Activated CD8-positive, alpha-beta T cell treated with anti-CD3 and anti-CD28 coated beads, Interleukin-2, amount 10 ng/mL, durations not matched to agents 7 days and 5 days (primary cell): Measurements from ENCODE around the gene BCORL1. TPM values are rescaled to one million over a fixed set of nuclear protein-coding genes. Genes with fewer than 3 reads are reported as not detected.
A peak's percentile ranks its signal among the peaks of the same experiment; 100 is the strongest.

Experiments used
- ATAC-seq: fragments of 150-1000 bp; cut with Tn5 transposase; one replicate; pipeline ENCODE4 v1.10.0; 2021; ENCODE audit warnings: moderate library complexity
- CTCF ChIA-PET: fragments of 350-600 bp; sonication (Branson Sonifier 250); formaldehyde crosslinking; loops from one replicate; lab custom pipeline; 2021; ENCODE audit warnings: antibody characterized with exemption; lab: Charles Lee
- POLR2A ChIA-PET: fragments of 350-600 bp; sonication (Branson Sonifier 250); formaldehyde crosslinking; loops from one replicate; lab custom pipeline; 2021; ENCODE audit warnings: antibody characterized with exemption; lab: Charles Lee
- DNase-seq: peaks from one replicate; pipeline ENCODE4 v3.0.0-alpha.2; 2020
- H3K27ac Mint-ChIP-seq: one replicate; pipeline ENCODE4 v1.8.0; 2021; ENCODE audit warnings: mild to moderate bottlenecking, mixed read lengths
- H3K27me3 Mint-ChIP-seq: one replicate; pipeline ENCODE4 v1.8.0; 2021; ENCODE audit warnings: low read depth, mixed read lengths
- H3K36me3 Mint-ChIP-seq: one replicate; pipeline ENCODE4 v1.8.0; 2021; ENCODE audit warnings: low read depth, mixed read lengths
- H3K4me1 Mint-ChIP-seq: one replicate; pipeline ENCODE4 v1.8.0; 2021; ENCODE audit warnings: low read depth, mixed read lengths
- H3K4me3 Mint-ChIP-seq: one replicate; pipeline ENCODE4 v1.8.0; 2021; ENCODE audit warnings: mild to moderate bottlenecking, mixed read lengths
- H3K9me3 Mint-ChIP-seq: one replicate; pipeline ENCODE4 v1.8.0; 2022; ENCODE audit warnings: mixed read lengths; ENCODE audit not compliant: insufficient read depth
- total RNA-seq, 2 experiments: library from RNA; stranded (reverse); gene quantifications; one replicate each; pipeline ENCODE4 v1.2.3, GENCODE V29; 2021

The BCORL1 gene
- total RNA-seq, 2 experiments from 2014 or later = 9.7 to 10.9 TPM

DNA sequence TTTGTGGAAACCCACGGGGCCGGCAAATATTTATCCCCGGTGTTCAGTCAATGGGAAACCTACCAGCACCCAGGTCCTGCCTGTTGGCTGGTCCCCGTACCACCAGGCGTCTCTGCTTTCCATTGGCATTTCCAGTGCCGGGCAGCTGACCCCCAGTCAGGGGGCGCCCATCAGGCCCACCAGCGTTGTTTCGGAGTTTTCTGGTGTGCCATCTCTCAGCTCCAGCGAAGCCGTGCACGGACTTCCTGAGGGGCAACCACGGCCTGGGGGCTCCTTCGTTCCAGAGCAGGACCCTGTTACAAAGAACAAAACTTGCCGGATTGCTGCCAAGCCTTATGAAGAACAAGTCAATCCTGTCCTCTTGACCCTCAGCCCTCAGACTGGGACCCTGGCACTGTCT lies 32.7 kb downstream of the BCORL1 start:
- no peak for ATAC-seq
- H3K4me1 Mint-ChIP-seq = no peaks in the 10 kb centered on the region
- no peaks in the 10 kb centered on the region for H3K9me3 Mint-ChIP-seq
- no peak overlapping the region for H3K27ac Mint-ChIP-seq
- no peaks in the 10 kb centered on the region for H3K27me3 Mint-ChIP-seq
- ChIA-PET POLR2A (no interaction called here), CTCF (no interaction called here)
- peaks cover 8% of the 10 kb centered on the region for H3K36me3 Mint-ChIP-seq
- H3K4me3 Mint-ChIP-seq = no peak overlapping the region
- no peak for DNase-seq

DNA sequence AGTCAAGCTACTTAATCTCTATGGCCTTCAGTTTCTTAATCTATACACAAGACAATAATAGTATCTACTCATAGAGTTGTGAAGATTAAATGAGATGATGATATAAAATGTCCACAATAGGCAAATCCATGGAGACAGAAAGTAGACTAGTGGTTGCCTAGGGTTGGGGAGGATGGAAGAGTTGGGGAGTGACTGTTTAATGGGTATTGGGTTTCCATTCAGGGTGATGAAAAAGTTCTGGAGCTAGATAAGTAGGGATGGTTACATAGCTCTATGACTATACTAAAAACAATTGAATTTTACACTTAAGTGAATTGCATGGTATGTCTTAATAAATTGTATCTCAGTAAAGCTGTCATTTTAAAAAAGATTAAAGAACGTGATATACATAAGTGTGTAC lies 35.7 kb downstream of the BCORL1 start:
- no peaks in the 10 kb centered on the region for H3K27me3 Mint-ChIP-seq
- H3K9me3 Mint-ChIP-seq = no peaks in the 10 kb centered on the region
- ChIA-PET CTCF (interaction anchor here (0.6 to 2.5 kb wide), 4 partner anchors 8 to 93 kb away, joined by 3 to 18 read pairs (median 6); no protein-coding TSS in a partner anchor), POLR2A (interaction anchor here (0.6 kb wide), 1 partner anchor 62 kb away, joined by 3 read pairs; no protein-coding TSS in a partner anchor)
- ATAC-seq (no peak), DNase-seq (no peak)
- no peak overlapping the region for H3K27ac Mint-ChIP-seq
- H3K4me3 Mint-ChIP-seq = no peak overlapping the region
- H3K4me1 Mint-ChIP-seq = no peaks in the 10 kb centered on the region
- H3K36me3 Mint-ChIP-seq = peaks cover 10% of the 10 kb centered on the region

DNA sequence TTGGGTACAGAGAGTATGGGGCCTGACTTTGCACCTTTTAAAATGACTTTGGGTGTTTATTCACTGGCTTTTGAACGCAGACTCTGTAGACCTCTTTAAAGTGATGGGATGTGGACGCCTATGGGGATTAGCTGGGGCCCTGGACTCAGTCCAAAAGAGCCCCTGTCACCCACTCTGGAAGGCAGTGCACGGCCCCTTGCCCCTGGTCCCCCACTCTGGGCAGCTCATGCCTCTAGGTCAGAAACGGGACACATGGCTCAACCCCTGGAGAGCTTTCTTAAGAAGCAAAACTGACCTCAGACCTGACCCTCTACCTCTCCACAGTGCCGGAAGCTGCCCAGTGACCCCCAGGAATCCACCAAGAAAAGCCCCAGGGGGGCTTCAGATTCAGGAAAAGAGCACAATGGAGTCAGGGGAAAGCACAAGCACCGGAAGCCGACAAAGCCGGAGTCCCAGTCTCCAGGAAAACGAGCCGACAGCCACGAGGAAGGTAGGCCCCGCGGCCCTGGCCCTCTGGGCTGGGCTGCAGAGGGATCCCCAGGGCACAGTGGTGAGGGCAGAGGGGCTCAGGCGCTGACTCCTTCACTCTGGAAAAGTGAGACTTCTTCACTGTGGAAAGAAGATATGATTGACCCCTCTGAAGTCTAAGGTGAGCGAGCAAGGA lies 38.4 kb downstream of the BCORL1 start:
- ATAC-seq (no peak), DNase-seq (no peak)
- ChIA-PET CTCF (no interaction called here), POLR2A (no interaction called here)
- Mint-ChIP-seq H3K36me3 (peaks cover 18% of the 10 kb centered on the region), H3K27me3 (no peaks in the 10 kb centered on the region), H3K4me3 (no peak overlapping the region), H3K4me1 (peaks cover 13% of the 10 kb centered on the region), H3K9me3 (no peaks in the 10 kb centered on the region), H3K27ac (no peak overlapping the region)

DNA sequence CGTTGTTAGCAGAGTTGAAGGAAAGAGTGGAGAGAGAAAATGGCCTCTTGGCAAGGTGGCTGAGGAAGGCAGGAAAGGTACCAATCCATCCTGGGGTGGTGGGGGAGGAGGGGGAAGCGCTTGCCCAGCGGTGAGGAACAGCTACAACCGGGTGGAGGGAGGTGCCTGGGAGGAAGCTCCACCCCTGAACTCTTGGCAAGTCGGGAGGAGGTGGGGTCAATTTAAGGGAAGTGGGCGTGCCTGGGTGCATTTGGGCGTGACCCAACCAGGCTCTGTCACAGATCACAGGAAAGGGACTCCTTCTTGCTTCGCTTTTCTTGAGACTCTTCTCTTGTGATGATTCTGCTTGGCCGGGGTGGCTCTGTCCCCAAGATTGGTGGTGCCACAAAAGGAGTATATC lies 41.7 kb downstream of the BCORL1 start:
- Mint-ChIP-seq H3K27me3 (no peaks in the 10 kb centered on the region), H3K9me3 (no peaks in the 10 kb centered on the region), H3K36me3 (peaks cover 23% of the 10 kb centered on the region), H3K4me3 (peak overlapping the region; percentile 45), H3K27ac (peak overlapping the region; percentile 72), H3K4me1 (peaks cover 13% of the 10 kb centered on the region)
- ChIA-PET POLR2A (no interaction called here), CTCF (interaction anchor here (1.2 to 7.6 kb wide), 3 partner anchors 36 to 420 kb away, joined by 3 to 148 read pairs (median 9); no protein-coding TSS in a partner anchor)
- ATAC-seq (peak; percentile 100), DNase-seq (peak; percentile 91)

DNA sequence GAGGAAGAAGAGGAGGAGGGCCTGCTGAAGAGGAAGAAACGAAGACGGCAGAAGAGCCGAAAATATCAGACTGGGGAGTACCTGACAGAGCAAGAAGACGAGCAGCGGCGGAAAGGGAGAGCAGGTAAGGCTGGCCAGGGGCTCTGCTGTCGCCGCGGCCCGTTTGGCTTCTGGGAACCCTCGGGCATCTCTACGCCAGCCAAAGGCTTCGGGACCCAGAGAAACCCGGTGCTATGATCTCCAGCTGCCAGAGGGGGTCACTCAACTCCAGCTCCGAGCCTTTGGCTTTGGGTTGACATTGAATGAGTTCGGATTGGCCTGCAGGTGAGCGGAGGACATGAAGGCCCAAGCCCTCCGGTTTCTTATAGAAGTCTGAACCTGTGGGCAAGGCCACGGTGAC lies 42.8 kb downstream of the BCORL1 start:
- H3K27me3 Mint-ChIP-seq = no peaks in the 10 kb centered on the region
- no peaks in the 10 kb centered on the region for H3K9me3 Mint-ChIP-seq
- H3K4me3 Mint-ChIP-seq = no peak overlapping the region
- peaks cover 13% of the 10 kb centered on the region for H3K4me1 Mint-ChIP-seq
- peaks cover 23% of the 10 kb centered on the region for H3K36me3 Mint-ChIP-seq
- no peak for DNase-seq
- no peak for ATAC-seq
- H3K27ac Mint-ChIP-seq = no peak overlapping the region
- CTCF ChIA-PET = interaction anchor here (7.6 kb wide), 1 partner anchor 100 kb away, joined by 148 read pairs; no protein-coding TSS in a partner anchor
- POLR2A ChIA-PET = no interaction called here

DNA sequence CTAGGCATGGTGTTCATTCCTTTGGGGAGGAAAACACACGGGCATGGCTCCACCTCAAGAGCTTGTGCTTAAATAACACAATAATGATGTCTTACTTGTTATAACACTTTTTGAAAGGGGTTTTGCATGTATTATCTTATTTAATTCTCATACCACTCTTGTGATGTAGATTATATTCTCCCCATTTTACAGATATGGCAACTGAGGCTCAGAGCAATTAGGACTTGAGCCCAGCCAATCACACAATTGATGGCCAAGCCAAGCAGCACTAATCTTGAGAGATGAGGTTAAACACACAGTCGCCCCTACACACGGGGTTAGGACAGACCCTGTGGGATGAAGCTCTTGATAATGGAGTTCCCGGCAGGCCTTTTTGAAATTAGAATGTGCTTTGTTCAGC lies 45.1 kb downstream of the BCORL1 start:
- POLR2A ChIA-PET = no interaction called here

DNA sequence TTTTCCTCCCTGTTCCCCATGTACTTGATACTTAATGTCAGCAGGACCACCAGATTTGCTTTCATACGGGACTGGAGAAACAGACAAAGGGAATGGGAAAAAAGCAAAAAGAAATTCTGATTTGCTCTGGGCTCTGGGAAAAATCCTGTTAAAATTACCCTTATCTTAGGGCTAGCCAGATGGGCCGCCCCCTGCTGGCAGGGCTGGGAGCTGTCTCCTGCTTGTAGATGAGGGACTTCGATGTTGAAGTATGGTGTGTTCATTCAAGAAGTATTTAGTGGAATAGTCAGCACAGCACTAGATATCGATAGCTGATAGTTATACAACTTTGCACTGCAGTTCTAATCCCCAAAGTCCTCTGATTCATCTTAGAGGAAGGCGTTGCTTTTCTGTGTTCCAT lies 45.8 kb downstream of the BCORL1 start:
- DNase-seq (peak; percentile 56), ATAC-seq (no peak)
- POLR2A ChIA-PET = interaction anchor here (0.5 kb wide), 1 partner anchor 182 kb away, joined by 4 read pairs; no protein-coding TSS in a partner anchor
- no peaks in the 10 kb centered on the region for H3K9me3 Mint-ChIP-seq
- no peak overlapping the region for H3K27ac Mint-ChIP-seq
- CTCF ChIA-PET = interaction anchor here (0.9 to 7.6 kb wide), 26 partner anchors 9 to 427 kb away, joined by 3 to 148 read pairs (median 4); partner anchors contain the start of gene UTP14A
- H3K4me3 Mint-ChIP-seq = no peak overlapping the region
- H3K27me3 Mint-ChIP-seq = no peaks in the 10 kb centered on the region
- H3K36me3 Mint-ChIP-seq = peaks cover 26% of the 10 kb centered on the region
- peaks cover 13% of the 10 kb centered on the region for H3K4me1 Mint-ChIP-seq

More for the DNA sequence above, 45.1 kb downstream of the BCORL1 start:
- no peaks in the 10 kb centered on the region for H3K9me3 Mint-ChIP-seq
- peaks cover 13% of the 10 kb centered on the region for H3K4me1 Mint-ChIP-seq
- no peak overlapping the region for H3K4me3 Mint-ChIP-seq
- H3K36me3 Mint-ChIP-seq = peaks cover 27% of the 10 kb centered on the region
- no peak overlapping the region for H3K27ac Mint-ChIP-seq
- no peaks in the 10 kb centered on the region for H3K27me3 Mint-ChIP-seq
- DNase-seq = no peak
- no peak for ATAC-seq
- CTCF ChIA-PET = interaction anchor here (1.0 to 7.6 kb wide), 21 partner anchors 10 to 427 kb away, joined by 3 to 148 read pairs (median 5); partner anchors contain the start of gene UTP14A

DNA sequence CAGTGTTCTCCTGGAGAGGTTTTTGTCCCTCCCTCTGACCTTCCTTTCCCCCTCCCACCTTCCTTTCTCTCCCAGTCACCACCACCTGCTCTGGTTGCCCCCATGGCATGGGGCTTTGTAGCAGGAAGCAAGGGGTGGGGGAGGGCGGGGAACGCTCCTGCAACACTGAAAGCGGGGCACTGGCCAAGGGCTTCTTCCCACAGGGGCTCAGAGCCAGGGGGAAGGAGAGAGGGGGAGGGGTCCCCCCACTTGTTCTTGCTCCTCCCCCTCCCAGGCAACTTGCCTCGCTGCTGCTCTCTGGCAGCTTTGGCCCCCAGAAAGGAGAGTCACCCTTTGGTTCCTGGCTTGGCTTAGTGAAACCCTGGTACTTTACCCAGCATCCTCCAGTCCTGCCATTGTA lies 48.4 kb downstream of the BCORL1 start:
- Mint-ChIP-seq H3K27ac (no peak overlapping the region), H3K36me3 (peaks cover 14% of the 10 kb centered on the region), H3K27me3 (no peaks in the 10 kb centered on the region), H3K4me1 (no peaks in the 10 kb centered on the region), H3K9me3 (no peaks in the 10 kb centered on the region), H3K4me3 (no peak overlapping the region)
- DNase-seq (no peak), ATAC-seq (no peak)
- POLR2A ChIA-PET = no interaction called here
- CTCF ChIA-PET = interaction anchor here (2.0 kb wide), 1 partner anchor 105 kb away, joined by 9 read pairs; no protein-coding TSS in a partner anchor

DNA sequence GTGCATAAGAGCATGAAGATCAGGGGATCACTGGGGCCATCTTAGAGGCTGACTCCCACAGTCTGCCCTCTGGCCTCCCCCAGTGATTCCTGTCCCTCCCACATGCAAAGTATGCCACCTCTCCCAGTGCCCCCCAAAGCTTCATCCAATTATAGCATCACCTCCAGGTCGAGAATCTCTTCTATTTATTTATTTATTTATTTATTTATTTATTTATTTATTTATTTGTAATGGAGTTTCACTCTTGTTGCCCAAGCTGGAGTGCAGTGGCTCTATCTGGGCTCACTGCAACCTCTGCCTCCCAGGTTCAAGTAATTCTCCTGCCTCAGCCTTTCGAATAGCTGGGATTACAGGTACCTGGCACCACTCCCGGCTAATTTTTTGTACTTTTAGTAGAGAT lies 50.1 kb downstream of the BCORL1 start:
- H3K9me3 Mint-ChIP-seq = no peaks in the 10 kb centered on the region
- no peak overlapping the region for H3K4me3 Mint-ChIP-seq
- H3K36me3 Mint-ChIP-seq = peaks cover 9% of the 10 kb centered on the region
- no peak overlapping the region for H3K27ac Mint-ChIP-seq
- H3K4me1 Mint-ChIP-seq = no peaks in the 10 kb centered on the region
- H3K27me3 Mint-ChIP-seq = no peaks in the 10 kb centered on the region
- DNase-seq (no peak), ATAC-seq (no peak)
- POLR2A ChIA-PET = no interaction called here
- CTCF ChIA-PET = interaction anchor here (2.0 kb wide), 1 partner anchor 107 kb away, joined by 9 read pairs; no protein-coding TSS in a partner anchor

DNA sequence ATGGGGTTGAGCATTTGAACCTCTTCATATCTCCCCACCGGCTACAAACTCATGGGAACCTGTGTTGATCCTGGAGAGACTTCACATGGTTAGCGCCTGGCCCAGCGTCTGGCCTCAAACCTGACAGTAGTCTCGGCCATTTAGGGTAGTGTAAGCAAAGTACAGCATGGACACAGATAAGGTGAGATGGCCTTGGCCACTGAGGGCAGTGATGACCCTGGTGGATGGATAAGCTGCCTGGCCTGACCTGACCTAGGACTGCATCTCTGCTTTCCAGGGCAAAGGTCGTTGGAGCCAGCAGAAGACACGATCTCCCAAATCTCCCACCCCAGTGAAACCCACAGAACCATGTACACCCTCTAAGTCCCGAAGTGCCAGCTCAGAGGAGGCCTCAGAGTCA lies 51.7 kb downstream of the BCORL1 start:
- Mint-ChIP-seq H3K4me3 (no peak overlapping the region), H3K9me3 (no peaks in the 10 kb centered on the region), H3K4me1 (no peaks in the 10 kb centered on the region), H3K27ac (no peak overlapping the region), H3K27me3 (no peaks in the 10 kb centered on the region), H3K36me3 (peaks cover 6% of the 10 kb centered on the region)
- DNase-seq = no peak
- POLR2A ChIA-PET = interaction anchor here (0.7 kb wide), 1 partner anchor 190 kb away, joined by 5 read pairs; no protein-coding TSS in a partner anchor
- ATAC-seq = no peak
- CTCF ChIA-PET = interaction anchor here (1.4 to 2.3 kb wide), 3 partner anchors 26 to 108 kb away, joined by 3 to 9 read pairs (median 5); no protein-coding TSS in a partner anchor

DNA sequence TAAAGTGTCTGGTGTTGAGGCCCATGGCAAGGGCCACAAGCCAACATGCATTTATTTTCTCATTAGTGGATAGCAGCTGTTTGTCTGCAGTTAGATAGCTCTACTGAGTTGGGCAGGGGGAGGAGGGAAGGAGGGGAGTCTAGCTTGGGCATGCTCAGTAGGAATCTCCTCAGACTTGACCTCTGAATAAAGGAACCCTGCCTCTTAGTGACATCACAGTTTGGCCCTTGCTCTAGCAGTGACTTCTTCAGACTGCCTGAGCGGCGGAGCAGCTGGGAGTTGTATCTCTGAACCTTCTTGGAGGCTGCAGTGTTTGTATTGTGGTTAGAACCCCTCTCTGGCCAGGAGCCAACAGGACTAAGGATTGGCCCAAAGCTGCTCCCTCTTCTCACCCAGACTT lies 57.4 kb downstream of the BCORL1 start:
- no peaks in the 10 kb centered on the region for H3K9me3 Mint-ChIP-seq
- POLR2A ChIA-PET = no interaction called here
- no peaks in the 10 kb centered on the region for H3K27me3 Mint-ChIP-seq
- no peaks in the 10 kb centered on the region for H3K4me1 Mint-ChIP-seq
- ATAC-seq (no peak), DNase-seq (no peak)
- H3K36me3 Mint-ChIP-seq = peaks cover 8% of the 10 kb centered on the region
- no peak overlapping the region for H3K27ac Mint-ChIP-seq
- no peak overlapping the region for H3K4me3 Mint-ChIP-seq
- CTCF ChIA-PET = interaction anchor here (1.4 to 2.3 kb wide), 2 partner anchors 12 to 114 kb away, joined by 4 to 10 read pairs; no protein-coding TSS in a partner anchor

DNA sequence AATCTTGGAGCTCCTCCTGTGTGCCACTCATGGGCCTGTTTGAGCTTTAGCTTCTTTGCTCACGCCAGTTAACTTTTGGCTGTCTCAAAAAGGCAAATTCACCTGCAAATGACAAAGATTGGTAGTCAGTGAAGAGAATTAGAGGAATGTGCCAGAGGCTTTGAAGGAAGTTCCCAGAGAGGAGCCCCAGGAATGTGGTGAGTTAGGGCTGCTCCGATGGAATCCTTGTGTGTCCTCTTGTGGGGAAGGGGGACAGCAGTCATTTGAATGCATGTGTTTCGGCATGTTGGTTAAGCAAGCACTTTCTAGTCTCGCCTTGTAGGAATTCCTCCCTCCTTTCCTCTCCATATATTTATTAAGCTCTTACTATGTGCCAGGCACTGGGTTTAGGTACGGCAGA lies 65.0 kb downstream of the BCORL1 start:
- H3K27me3 Mint-ChIP-seq = no peaks in the 10 kb centered on the region
- ChIA-PET POLR2A (no interaction called here), CTCF (interaction anchor here (1.3 kb wide), 1 partner anchor 19 kb away, joined by 5 read pairs; no protein-coding TSS in a partner anchor)
- DNase-seq (no peak), ATAC-seq (no peak)
- H3K36me3 Mint-ChIP-seq = peaks cover 18% of the 10 kb centered on the region
- H3K4me1 Mint-ChIP-seq = no peaks in the 10 kb centered on the region
- H3K4me3 Mint-ChIP-seq = no peak overlapping the region
- H3K27ac Mint-ChIP-seq = no peak overlapping the region
- no peaks in the 10 kb centered on the region for H3K9me3 Mint-ChIP-seq
